Measurements from ENCODE around the gene SCYGR6. TPM values are rescaled to one million over a fixed set of nuclear protein-coding genes. Genes with fewer than 3 reads are reported as not detected.
"Not testable (repeated sequence)": the region's sequence is repeated elsewhere in the genome, so short reads cannot be mapped to it uniquely, and the experiment has no call there.

SCYGR6 gene
- total RNA-seq, 4 donors from 2014 or later, result not detected

GRCh38 chr2:227748079-227748478 lies 23.5 kb upstream of the SCYGR6 start:
- no peak for DNase-seq (ENCODE audit: low spot score in 2 of 2)
- TF ChIP-seq, protein P1, sequence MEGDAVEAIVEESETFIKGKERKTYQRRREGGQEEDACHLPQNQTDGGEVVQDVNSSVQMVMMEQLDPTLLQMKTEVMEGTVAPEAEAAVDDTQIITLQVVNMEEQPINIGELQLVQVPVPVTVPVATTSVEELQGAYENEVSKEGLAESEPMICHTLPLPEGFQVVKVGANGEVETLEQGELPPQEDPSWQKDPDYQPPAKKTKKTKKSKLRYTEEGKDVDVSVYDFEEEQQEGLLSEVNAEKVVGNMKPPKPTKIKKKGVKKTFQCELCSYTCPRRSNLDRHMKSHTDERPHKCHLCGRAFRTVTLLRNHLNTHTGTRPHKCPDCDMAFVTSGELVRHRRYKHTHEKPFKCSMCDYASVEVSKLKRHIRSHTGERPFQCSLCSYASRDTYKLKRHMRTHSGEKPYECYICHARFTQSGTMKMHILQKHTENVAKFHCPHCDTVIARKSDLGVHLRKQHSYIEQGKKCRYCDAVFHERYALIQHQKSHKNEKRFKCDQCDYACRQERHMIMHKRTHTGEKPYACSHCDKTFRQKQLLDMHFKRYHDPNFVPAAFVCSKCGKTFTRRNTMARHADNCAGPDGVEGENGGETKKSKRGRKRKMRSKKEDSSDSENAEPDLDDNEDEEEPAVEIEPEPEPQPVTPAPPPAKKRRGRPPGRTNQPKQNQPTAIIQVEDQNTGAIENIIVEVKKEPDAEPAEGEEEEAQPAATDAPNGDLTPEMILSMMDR (IDR thresholded peaks at IDR 0.05), result no peak
- TF ChIP-seq POLR2AphosphoS5 (IDR thresholded peaks at IDR 0.05) (no peak), POLR2A (IDR thresholded peaks at IDR 0.05) (no peak), EP300 (IDR thresholded peaks at IDR 0.05) (no peak)
- Histone ChIP-seq H3K9me3 (no peaks in the 10 kb centered on the region), H3K36me3 (no peaks in the 10 kb centered on the region), H3K27ac (no peak overlapping the region), H3K27me3 (no peaks in the 10 kb centered on the region), H3K4me1 (no peaks in the 10 kb centered on the region), H3K4me3 (no peak overlapping the region)
- 72% methylated on average over 6 of the region's 6 CpGs for WGBS

- Histone ChIP-seq H3K9me3 (no peaks in the 10 kb centered on the region), H3K4me1 (no peaks in the 10 kb centered on the region), H3K36me3 (no peaks in the 10 kb centered on the region), H3K27me3 (no peaks in the 10 kb centered on the region), H3K4me3 (no peak within 1 kb of the TSS), H3K27ac (no peak within 1 kb of the TSS)
- TF ChIP-seq EP300 (IDR thresholded peaks at IDR 0.05), result no peak
- TF ChIP-seq POLR2A (IDR thresholded peaks at IDR 0.05), result no peak
- TF ChIP-seq, protein P1 (IDR thresholded peaks at IDR 0.05), result no peak
- TF ChIP-seq POLR2AphosphoS5 (IDR thresholded peaks at IDR 0.05), result no peak
- no peak for DNase-seq (ENCODE audit: low spot score in 2 of 2)
- 92% methylated on average over 4 of the region's 9 CpGs for WGBS
Measured at GRCh38 chr2:227745594-227745993, 21.0 kb upstream of the SCYGR6 start, which contains the start of gene SCYGR8. TSS of gene SCYGR8 (plus strand) at chr2:227745894. CDS start at chr2:227745894, 0 bp downstream.

- not testable (repeated sequence) for H3K4me3 ChIP-seq; H3K36me3 ChIP-seq; H3K9me3 ChIP-seq; H3K27ac ChIP-seq; H3K4me1 ChIP-seq; DNase-seq (ENCODE audit: low spot score in 2 of 2); H3K27me3 ChIP-seq
- 76% methylated on average over 7 of the region's 7 CpGs for WGBS
Measured at GRCh38 chr2:227740705-227741104, 16.1 kb upstream of the SCYGR6 start.

- no peaks in the 10 kb centered on the region for H3K4me1 ChIP-seq
- no peak overlapping the region for H3K27ac ChIP-seq
- no peak for DNase-seq (ENCODE audit: low spot score in 2 of 2)
- H3K36me3 ChIP-seq, result no peaks in the 10 kb centered on the region
- H3K27me3 ChIP-seq, result no peaks in the 10 kb centered on the region
- 77% methylated on average over 14 of the region's 14 CpGs for WGBS
- TF ChIP-seq EP300 (IDR thresholded peaks at IDR 0.05), result no peak
- no peak for TF ChIP-seq POLR2A (IDR thresholded peaks at IDR 0.05)
- TF ChIP-seq, protein P1 (IDR thresholded peaks at IDR 0.05), result no peak
- no peak for TF ChIP-seq POLR2AphosphoS5 (IDR thresholded peaks at IDR 0.05)
- H3K4me3 ChIP-seq, result no peak overlapping the region
- no peaks in the 10 kb centered on the region for H3K9me3 ChIP-seq
Measured at GRCh38 chr2:227739351-227739750, 14.8 kb upstream of the SCYGR6 start.

- 99% methylated on average over 5 of the region's 5 CpGs for WGBS
Measured at GRCh38 chr2:227728035-227728434, 3.5 kb upstream of the SCYGR6 start, which contains the start of gene SCYGR7. TSS of gene SCYGR7 (plus strand) at chr2:227728335. CDS start at chr2:227728335, 0 bp downstream.

GRCh38 chr2:227722821-227723220 lies 1.7 kb downstream of the SCYGR6 start:
- not testable (repeated sequence) for H3K27ac ChIP-seq; H3K4me1 ChIP-seq; DNase-seq (ENCODE audit: low spot score in 2 of 2); H3K27me3 ChIP-seq; H3K4me3 ChIP-seq; H3K36me3 ChIP-seq; H3K9me3 ChIP-seq
- WGBS, result 91% methylated on average over 7 of the region's 7 CpGs

More at GRCh38 chr2:227728035-227728434, 3.5 kb upstream of the SCYGR6 start, which contains the start of gene SCYGR7:
- no peak for TF ChIP-seq POLR2AphosphoS5 (IDR thresholded peaks at IDR 0.05)
- TF ChIP-seq, protein P1 (IDR thresholded peaks at IDR 0.05), result no peak
- no peak for TF ChIP-seq POLR2A (IDR thresholded peaks at IDR 0.05)
- Histone ChIP-seq H3K9me3 (no peaks in the 10 kb centered on the region), H3K4me1 (no peaks in the 10 kb centered on the region), H3K36me3 (no peaks in the 10 kb centered on the region), H3K4me3 (no peak within 1 kb of the TSS), H3K27me3 (no peaks in the 10 kb centered on the region), H3K27ac (no peak within 1 kb of the TSS)
- DNase-seq (ENCODE audit: low spot score in 2 of 2), result no peak
